Adipocyte (in vitro differentiated cells): ENCODE measurements around the gene NELFCD.
"Not testable (repeated sequence)": the region's sequence is repeated elsewhere in the genome, so short reads cannot be mapped to it uniquely, and the experiment has no call there.

Experiments used
- DNase-seq: peaks from one replicate; pipeline ENCODE4 v3.0.0-alpha.2; 2015; ENCODE audit warnings: low read depth
- H3K27me3 ChIP-seq: replicated peaks from 2 replicates; pipeline ENCODE4 v1.7.0; 2013; ENCODE audit warnings: mild to moderate bottlenecking, low read length, moderate library complexity; ENCODE audit not compliant: control insufficient read depth, insufficient read depth
- H3K36me3 ChIP-seq: 2 replicates; pipeline ENCODE4 v1.7.0; 2013; ENCODE audit warnings: low read length, mild to moderate bottlenecking, moderate library complexity; ENCODE audit not compliant: control insufficient read depth, insufficient read depth, severe bottlenecking
- H3K4me1 ChIP-seq: 2 replicates; pipeline ENCODE4 v1.7.0; 2013; ENCODE audit warnings: mild to moderate bottlenecking, low read length, moderate library complexity; ENCODE audit not compliant: control insufficient read depth, insufficient read depth
- H3K4me3 ChIP-seq: 2 replicates; pipeline ENCODE4 v1.7.0; 2013; ENCODE audit warnings: mild to moderate bottlenecking, low read length, moderate library complexity
- H3K9ac ChIP-seq: 2 replicates; pipeline ENCODE4 v1.7.0; 2013; ENCODE audit warnings: mild to moderate bottlenecking, low read length, moderate library complexity
- H3K9me3 ChIP-seq: 2 replicates; pipeline ENCODE4 v1.7.0; 2013; ENCODE audit warnings: mild to moderate bottlenecking, low read length, moderate library complexity; ENCODE audit not compliant: control insufficient read depth

The NELFCD gene

DNA sequence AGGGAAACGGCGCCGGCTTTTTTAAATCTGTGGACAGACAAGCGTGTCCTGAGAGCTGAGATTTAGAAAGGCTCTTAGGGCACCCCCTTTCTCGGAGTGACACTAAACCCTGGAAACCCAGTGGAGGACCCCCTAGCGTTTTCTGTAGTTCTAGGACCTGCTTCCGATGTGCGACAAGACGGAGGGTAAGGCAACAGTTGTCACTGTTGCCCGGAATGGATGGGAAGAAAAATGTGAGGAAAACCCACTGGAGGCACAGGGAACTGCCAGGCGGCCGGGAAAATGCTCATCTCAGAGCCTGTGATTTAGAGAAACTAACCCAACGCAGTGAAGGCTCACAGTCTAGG lies 51.6 kb downstream of the NELFCD start:
- H3K27me3 ChIP-seq = no peaks in the 10 kb centered on the region
- no peaks in the 10 kb centered on the region for H3K9me3 ChIP-seq
- peak; percentile 76 for DNase-seq
- peak overlapping the region; percentile 97 for H3K4me3 ChIP-seq
- H3K9ac ChIP-seq = peak overlapping the region; percentile 96
- H3K36me3 ChIP-seq = peaks cover 71% of the 10 kb centered on the region
- H3K4me1 ChIP-seq = peaks cover 51% of the 10 kb centered on the region

DNA sequence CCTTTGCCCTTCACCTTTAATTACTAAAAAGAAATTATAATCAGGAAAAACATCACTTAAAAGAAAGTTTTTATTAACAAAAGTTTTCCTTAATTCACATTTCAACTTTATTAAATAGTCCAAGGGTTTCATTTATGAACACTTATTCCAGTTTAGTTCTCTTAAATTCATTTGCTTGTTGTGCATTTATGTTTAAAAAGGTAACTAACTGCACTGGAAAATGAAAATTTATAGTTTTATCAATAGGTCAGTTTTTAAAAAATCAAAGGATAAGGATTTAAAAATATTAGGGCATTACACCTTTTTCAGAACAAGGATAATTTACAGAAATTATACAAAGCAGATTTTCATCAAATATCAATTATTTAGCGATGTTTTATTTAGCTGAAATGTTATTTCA lies 52.0 kb downstream of the NELFCD start:
- Histone ChIP-seq H3K9ac (peak overlapping the region; percentile 96), H3K27me3 (no peaks in the 10 kb centered on the region), H3K9me3 (no peaks in the 10 kb centered on the region), H3K36me3 (peaks cover 72% of the 10 kb centered on the region), H3K4me1 (peaks cover 51% of the 10 kb centered on the region), H3K4me3 (peak overlapping the region; percentile 97)
- DNase-seq = no peak

DNA sequence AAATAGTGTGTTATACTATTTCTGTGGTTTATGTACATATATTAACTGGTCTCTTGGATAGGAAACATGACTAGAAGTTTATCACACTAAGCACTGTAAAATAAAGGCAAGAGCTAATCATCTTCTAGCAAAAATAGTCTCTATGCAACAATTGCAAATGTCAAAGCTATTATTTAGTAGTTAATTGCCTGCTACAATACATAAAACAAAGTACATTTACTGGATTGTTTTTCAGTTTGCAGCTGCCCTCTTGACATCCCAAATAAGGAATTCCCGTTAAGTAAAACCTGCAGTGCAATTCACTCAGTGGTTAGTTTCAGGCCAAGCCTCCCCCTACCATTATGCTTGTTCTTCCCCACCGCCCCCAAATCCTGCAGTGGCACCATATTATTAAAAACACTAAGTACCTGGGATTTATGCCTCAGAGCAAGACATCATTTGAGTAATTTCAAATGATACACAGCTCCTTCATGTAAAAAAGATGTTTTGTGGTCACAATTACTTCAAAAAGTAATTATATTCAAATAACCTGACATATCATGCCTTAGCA lies 52.6 kb downstream of the NELFCD start:
- H3K36me3 ChIP-seq = peaks cover 67% of the 10 kb centered on the region

DNA sequence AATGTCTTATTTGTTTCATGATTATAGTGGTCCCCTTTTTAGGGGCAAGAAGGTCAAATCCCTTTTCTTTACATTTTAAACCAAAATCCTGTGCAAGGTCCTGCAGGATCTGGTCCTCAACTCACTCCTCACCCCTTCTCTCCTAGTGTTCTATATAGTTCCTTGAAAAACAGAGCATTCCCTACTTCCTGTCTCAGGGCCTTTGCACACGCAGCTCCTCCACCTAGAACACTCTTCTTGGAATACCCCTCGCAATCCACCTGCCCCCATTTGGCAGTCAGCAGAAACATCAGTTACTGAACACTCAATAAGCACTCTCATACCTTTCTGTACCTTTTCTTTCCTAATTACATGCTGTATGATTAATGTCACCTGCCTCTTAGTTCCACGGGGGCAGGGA lies 54.3 kb downstream of the NELFCD start:
- Histone ChIP-seq H3K4me3 (no peak overlapping the region), H3K9me3 (no peaks in the 10 kb centered on the region), H3K36me3 (peaks cover 50% of the 10 kb centered on the region), H3K27me3 (no peaks in the 10 kb centered on the region), H3K4me1 (peaks cover 45% of the 10 kb centered on the region), H3K9ac (no peak overlapping the region)
- no peak for DNase-seq

More for the DNA sequence above, 52.6 kb downstream of the NELFCD start:
- H3K27me3 ChIP-seq = no peaks in the 10 kb centered on the region
- H3K4me3 ChIP-seq = no peak overlapping the region
- H3K4me1 ChIP-seq = peaks cover 51% of the 10 kb centered on the region
- DNase-seq = no peak
- peak overlapping the region; percentile 96 for H3K9ac ChIP-seq
- no peaks in the 10 kb centered on the region for H3K9me3 ChIP-seq

DNA sequence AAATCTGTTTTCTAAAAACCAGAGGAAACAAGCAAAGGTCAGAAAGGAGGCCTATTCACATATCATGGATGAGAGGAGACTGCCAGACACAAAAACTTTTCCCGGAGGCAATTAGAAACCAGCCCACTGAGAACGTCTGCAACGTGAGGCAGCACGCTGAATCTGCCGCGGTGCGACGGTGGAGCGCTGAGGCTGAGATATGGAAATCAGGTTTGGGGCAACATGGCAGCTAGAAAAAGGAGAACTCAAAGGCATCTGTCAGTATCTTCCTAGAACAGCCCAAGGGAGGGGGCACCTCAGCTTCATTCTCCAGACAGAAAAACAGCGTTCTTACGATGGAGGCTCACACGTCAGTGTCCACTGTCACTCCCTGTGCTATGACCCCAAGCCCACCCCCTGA lies 56.3 kb downstream of the NELFCD start:
- H3K36me3 ChIP-seq = peaks cover 48% of the 10 kb centered on the region
- DNase-seq = no peak
- H3K4me3 ChIP-seq = no peak overlapping the region
- H3K4me1 ChIP-seq = peaks cover 48% of the 10 kb centered on the region
- no peaks in the 10 kb centered on the region for H3K9me3 ChIP-seq
- no peaks in the 10 kb centered on the region for H3K27me3 ChIP-seq
- H3K9ac ChIP-seq = no peak overlapping the region

DNA sequence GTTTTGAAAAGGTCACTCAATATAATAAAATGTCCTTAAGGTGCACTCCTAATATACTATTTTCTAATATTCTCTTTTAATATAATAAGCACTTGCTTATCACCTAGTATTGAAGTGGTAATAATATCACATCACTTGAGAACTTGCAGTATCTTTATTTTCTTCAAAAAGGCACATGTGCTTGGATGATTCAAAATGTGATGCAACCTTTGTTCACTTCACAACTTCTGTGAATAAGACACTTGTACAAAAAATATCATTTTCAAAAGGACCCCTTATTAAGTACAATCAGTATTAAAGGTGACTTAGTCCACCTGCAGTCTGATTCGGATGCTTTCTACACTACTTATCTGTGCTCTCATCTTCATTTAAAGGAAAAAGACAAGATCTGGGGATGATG lies 58.2 kb downstream of the NELFCD start:
- peak; percentile 41 for DNase-seq
- Histone ChIP-seq H3K27me3 (no peaks in the 10 kb centered on the region), H3K36me3 (peaks cover 40% of the 10 kb centered on the region), H3K4me1 (peaks cover 50% of the 10 kb centered on the region), H3K4me3 (no peak overlapping the region), H3K9ac (no peak overlapping the region), H3K9me3 (no peaks in the 10 kb centered on the region)

DNA sequence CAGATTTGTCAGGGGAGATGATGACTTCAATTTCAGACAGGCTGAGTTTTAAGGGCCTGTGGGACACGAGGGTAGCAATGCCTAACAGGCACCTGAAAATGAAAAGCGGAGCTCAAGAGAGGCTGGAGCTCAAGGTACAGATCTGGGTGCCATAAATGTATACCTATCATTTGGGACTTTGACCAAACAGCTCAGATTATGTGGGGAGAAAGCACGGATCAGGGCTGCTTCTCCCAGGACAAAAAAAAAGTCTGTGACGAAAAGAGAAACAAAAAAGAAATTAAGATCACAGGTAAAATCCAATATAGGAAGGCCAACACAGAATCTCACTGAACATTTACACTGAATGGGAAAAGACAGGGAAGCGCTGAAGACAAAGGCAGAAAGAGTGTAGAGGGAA lies 59.6 kb downstream of the NELFCD start:
- DNase-seq = no peak
- H3K4me3 ChIP-seq = no peak overlapping the region

DNA sequence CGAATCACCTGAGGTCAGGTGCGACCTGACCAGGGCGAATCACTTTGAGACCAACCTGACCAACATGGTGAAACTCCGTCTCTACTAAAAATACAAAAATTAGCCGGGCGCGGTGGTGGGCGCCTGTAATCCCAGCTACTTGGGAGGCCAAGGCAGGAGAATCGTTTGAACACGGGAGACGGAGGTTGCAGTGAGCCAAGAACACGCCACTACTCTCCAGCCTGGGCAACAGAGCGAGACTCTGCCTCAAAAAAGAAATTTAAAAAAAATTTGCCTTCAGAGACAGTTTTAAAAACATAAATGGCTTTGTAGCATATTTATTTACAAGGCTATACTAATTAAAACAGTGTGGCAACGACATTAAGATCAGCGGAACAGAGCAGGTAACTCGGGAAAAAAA lies 60.4 kb downstream of the NELFCD start:
- Histone ChIP-seq H3K4me3 (peak overlapping the region; percentile 89), H3K9ac (peak overlapping the region; percentile 85), H3K4me1 (peaks cover 50% of the 10 kb centered on the region), H3K36me3 (peaks cover 17% of the 10 kb centered on the region)
- H3K9me3 ChIP-seq, DNase-seq, H3K27me3 ChIP-seq: not testable (repeated sequence)

More for the DNA sequence above, 59.6 kb downstream of the NELFCD start:
- Histone ChIP-seq H3K27me3 (no peaks in the 10 kb centered on the region), H3K9me3 (no peaks in the 10 kb centered on the region), H3K9ac (no peak overlapping the region), H3K4me1 (peaks cover 50% of the 10 kb centered on the region), H3K36me3 (peaks cover 25% of the 10 kb centered on the region)

DNA sequence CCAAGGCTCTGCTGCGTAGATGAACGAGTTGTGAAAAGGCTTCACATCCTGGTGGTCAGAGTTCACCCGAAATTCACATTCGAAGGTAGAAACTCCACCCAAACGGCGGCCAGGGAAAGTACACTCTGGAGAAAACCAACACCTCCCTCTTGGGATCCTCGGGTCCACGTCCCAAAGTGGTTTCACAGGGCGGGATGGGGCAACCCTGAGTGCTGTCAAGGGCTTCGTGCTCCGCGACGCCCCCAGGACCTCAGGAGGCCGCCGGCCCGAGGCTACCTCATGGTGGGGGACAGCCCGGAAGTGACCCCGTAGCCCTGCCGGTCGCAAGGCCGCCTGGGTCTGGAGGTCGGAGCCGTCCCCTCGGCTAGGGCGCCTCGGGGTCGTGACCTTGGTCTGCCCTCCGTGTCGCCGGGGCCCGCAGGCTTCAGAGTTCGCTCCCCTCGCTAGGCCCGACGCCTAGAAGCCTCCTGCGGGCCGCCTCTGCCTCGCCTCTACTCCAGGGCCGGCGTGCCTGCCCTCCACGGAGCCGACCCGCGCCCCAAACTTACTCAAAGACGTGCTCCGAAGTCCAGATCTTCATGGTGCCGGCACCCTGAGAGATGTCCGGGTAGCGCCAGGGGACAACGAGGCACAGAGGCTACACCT lies 61.2 kb downstream of the NELFCD start, which contains the start of gene PRELID3B:
Gene PRELID3B (minus strand): TSS at position 636 of the 645 bp plus-strand sequence. CDS start 56 bp downstream, at position 580.
- Histone ChIP-seq H3K4me3 (peak within 1 kb of the TSS; percentile 89), H3K27me3 (no peaks in the 10 kb centered on the region), H3K9ac (peak within 1 kb of the TSS; percentile 85), H3K9me3 (no peaks in the 10 kb centered on the region), H3K36me3 (peaks cover 9% of the 10 kb centered on the region), H3K4me1 (peaks cover 51% of the 10 kb centered on the region)
- DNase-seq = peak; percentile 55

DNA sequence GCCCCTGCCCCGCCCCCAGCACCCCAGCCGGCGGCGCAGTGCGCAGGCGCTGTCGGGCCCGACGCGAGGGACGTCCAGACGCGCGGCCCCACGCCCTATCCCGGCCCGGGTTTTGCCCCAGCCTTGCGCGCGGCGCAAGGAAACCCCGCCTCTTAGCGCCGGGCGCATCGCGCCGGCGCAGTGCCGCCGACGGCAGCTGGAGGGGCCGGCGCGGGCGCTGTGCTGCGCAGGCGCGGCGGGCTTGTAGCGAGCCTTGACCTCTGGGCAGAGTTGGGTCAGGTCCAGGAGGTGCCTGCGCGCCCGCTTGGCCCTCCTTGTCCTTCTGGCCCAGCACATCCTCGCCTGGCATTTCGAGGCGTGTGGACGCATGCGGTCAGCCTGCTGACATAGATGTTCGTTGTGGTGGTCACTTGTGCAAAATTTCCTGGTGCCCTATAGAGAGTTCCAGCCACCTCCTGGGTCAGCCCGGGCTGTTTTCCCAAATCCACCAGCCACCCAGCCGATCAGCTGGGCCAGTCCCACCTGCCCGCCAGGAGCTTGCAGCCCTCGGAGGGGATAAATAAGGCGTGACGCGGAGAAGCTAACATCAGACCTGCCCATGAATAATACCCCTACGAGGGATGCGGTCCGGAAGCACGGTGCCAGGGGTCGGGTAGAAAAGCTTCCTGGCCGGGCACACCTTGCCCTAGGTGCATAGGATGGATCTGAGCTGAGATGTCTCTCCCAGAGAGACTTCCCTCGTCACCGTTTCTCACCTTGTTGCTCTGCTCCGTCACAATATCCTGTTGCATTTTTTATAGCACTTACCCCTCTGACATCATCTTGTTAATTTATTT lies 62.0 kb downstream of the NELFCD start:
- no peaks in the 10 kb centered on the region for H3K9me3 ChIP-seq
- no peaks in the 10 kb centered on the region for H3K27me3 ChIP-seq
- H3K4me1 ChIP-seq = peaks cover 53% of the 10 kb centered on the region
- peak overlapping the region; percentile 85 for H3K9ac ChIP-seq
- peak overlapping the region; percentile 89 for H3K4me3 ChIP-seq
- DNase-seq = peak; percentile 97
- peaks cover 2% of the 10 kb centered on the region for H3K36me3 ChIP-seq

DNA sequence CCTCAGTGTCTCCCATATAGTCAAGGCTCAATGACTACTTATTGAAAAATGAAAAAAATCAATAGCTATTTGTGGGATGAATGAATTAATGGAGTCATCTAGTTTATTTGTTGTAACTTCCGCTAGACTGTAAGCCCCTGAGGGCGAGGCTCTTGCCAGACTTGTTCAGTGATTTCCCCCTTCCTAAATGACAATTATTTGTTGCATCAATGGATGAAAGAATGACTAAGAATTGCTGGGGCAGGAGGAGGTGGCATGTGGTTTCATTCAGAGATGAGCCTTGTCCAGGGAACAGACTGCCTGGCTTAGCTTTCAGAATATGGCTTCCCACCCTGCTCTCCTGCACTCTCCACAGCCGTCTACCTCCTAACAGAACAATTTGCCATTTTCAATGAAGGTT lies 62.6 kb downstream of the NELFCD start:
- Histone ChIP-seq H3K9me3 (no peaks in the 10 kb centered on the region), H3K27me3 (no peaks in the 10 kb centered on the region), H3K9ac (peak overlapping the region; percentile 55), H3K36me3 (no peaks in the 10 kb centered on the region), H3K4me1 (peaks cover 52% of the 10 kb centered on the region), H3K4me3 (no peak overlapping the region)
- DNase-seq = peak; percentile 27
